ENCODE measurements around the gene SLX9.

The SLX9 gene

GRCh38 chr21:45000637-45001133, 60.9 kb downstream of the SLX9 start:
- no peak overlapping the region for H3K4me3 ChIP-seq (ENCODE audit: low read depth, low read length)
- TF ChIP-seq CTCF (IDR thresholded peaks at IDR 0.05; ENCODE audit: low read depth, low read length, missing control alignments) = no peak
- no peak for DNase-seq (ENCODE audit: low read depth)

GRCh38 chr21:45001134-45002095, 61.6 kb downstream of the SLX9 start:
- H3K4me3 ChIP-seq (ENCODE audit: low read depth, low read length) = no peak overlapping the region
- no peak for DNase-seq (ENCODE audit: low read depth)
- TF ChIP-seq CTCF (IDR thresholded peaks at IDR 0.05; ENCODE audit: low read depth, low read length, missing control alignments) = no peak

- H3K4me3 ChIP-seq (ENCODE audit: low read depth, low read length) = no peak overlapping the region
- no peak for DNase-seq (ENCODE audit: low read depth)
- no peak for TF ChIP-seq CTCF (IDR thresholded peaks at IDR 0.05; ENCODE audit: low read depth, low read length, missing control alignments)
These were observed 62.8 kb downstream of the SLX9 start for GRCh38 chr21:45002381-45003204.

- no peak for DNase-seq (ENCODE audit: low read depth)
- no peak overlapping the region for H3K4me3 ChIP-seq (ENCODE audit: low read depth, low read length)
- TF ChIP-seq CTCF (IDR thresholded peaks at IDR 0.05; ENCODE audit: low read depth, low read length, missing control alignments) = no peak
These were observed 63.7 kb downstream of the SLX9 start for GRCh38 chr21:45003331-45004058.

GRCh38 chr21:45004059-45004422, 64.2 kb downstream of the SLX9 start:
- no peak overlapping the region for H3K4me3 ChIP-seq (ENCODE audit: low read depth, low read length)
- DNase-seq (ENCODE audit: low read depth) = no peak
- TF ChIP-seq CTCF (IDR thresholded peaks at IDR 0.05; ENCODE audit: low read depth, low read length, missing control alignments) = no peak

- no peak overlapping the region for H3K4me3 ChIP-seq (ENCODE audit: low read depth, low read length)
- no peak for DNase-seq (ENCODE audit: low read depth)
- no peak for TF ChIP-seq CTCF (IDR thresholded peaks at IDR 0.05; ENCODE audit: low read depth, low read length, missing control alignments)
These were observed 64.8 kb downstream of the SLX9 start for GRCh38 chr21:45004481-45005247.

Data from GM12864 (cell line).